Heart left ventricle (tissue), 13 donors: ENCODE data around the gene PALM3.
A peak's percentile ranks its signal among the peaks of the same experiment; 100 is the strongest.

Source experiments
- CTCF ChIP-seq, 12 donors: fragments of 200-600 bp; sonication (generic) in 4 of 12; IDR thresholded peaks; one replicate each; pipeline versions ENCODE4 v1.5.0 to v1.8.0; 2018 to 2022; ENCODE audit warnings: antibody characterized with exemption in 12 of 12, mild to moderate bottlenecking in 5 of 12
- POLR2A ChIP-seq, 2 donors: fragments of 450-650 bp; IDR thresholded peaks; one replicate each; pipeline ENCODE4 v1.6.1; 2017; ENCODE audit warnings: antibody characterized with exemption in 2 of 2, mild to moderate bottlenecking in 2 of 2, moderate library complexity in 2 of 2
- donor health status: ischemic (EF 13 %, LVEDD 7.1; RV severe dilation, severe dysfunction).
- donor health status: DM: no; HTN: yes; CAD: no.
- donor health status: DM: no; HTN: no; CAD: no.
- donor health status: ischemic (EF 25% LVEDD 6.9; RV normal size, moderate dysfunction).
- donor health status: ischemic (EF 25% LVEDD 5.7; RV mildly dilated, moderate dysfunction).
- donor health status: ischemic (EF 35%, LVEDD 5.7; RV mildly dilated, moderate dysfunction).
- donor health status: nonischemic (EF 11% LVEDD 7.7; RV severe dilation, severe dysfunction).
- donor health status: DM: yes; HTN: yes; CAD: no.
- donor health status: PGD.
- donor health status: ischemic (EF 29% LVEDD 5.4; RV normal size, mild dysfunction).
- donor health status: nonischemic (EF 23%, LVEDD 6.1; RV moderate dilation, normal function).

DNA sequence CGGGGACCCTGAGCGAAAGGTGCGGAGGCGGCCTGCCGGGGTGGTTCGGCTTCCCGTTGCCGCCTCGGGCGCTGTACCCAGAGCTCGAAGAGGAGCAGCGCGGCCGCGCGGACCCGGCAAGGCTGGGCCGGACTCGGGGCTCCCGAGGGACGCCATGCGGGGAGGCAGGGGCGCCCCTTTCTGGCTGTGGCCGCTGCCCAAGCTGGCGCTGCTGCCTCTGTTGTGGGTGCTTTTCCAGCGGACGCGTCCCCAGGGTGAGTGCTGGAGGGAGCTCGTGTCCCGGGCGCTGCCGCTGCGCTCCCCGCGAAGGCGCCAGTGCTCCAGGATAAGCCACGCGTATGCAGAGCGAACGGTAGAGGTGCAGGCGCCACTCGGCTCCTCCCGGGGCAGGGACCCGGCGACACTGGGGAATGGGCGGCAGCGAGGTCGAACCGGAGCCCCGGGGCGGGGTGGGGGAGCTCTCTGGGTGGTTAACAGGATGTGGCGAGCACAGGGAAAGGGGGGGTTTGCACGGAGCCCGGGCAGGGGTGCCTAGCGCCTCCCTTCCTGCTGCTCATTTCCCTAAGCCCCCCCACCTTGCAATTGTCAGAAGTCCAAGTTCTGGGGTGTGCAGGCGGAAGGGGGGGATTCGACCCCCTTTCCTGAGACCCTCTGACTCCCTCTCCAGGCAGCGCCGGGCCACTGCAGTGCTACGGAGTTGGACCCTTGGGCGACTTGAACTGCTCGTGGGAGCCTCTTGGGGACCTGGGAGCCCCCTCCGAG lies 30.0 kb downstream of the PALM3 start, which contains the start of gene IL27RA:
- TF ChIP-seq CTCF (IDR thresholded peaks at IDR 0.05) (peak; percentile 47 to 73 (median 62)), POLR2A (IDR thresholded peaks at IDR 0.05) (peak in 1 of 2 donors; percentile 51)
